ENCODE results near the gene MTHFR. TPM values are rescaled to one million over a fixed set of nuclear protein-coding genes. Genes with fewer than 3 reads are reported as not detected.

MTHFR gene
- total RNA-seq, 1 experiment from 2014 or later, result 27.8 TPM

DNA sequence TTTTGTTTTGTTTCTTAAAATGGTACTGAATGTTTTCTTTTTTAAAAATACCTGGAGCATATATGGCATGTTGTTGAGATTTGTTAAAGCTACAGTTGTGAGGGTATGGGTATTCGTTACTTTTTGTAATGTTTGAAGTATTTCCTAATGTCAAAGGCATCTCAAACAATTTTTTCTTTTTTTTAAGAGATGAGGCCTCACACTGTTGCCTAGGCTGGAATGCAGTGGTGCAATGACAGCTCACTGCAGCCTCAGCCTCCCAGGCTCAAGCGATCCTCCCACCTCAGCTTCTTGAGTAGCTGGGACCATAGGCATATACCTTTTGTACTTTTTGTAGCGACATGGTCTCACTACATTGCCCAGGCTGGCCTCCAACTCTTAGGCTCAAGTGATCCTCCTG lies 16.3 kb upstream of the MTHFR start:
- peaks cover 2% of the 10 kb centered on the region; the same call in 1 of the 2 replicates for H3K36me3 ChIP-seq (ENCODE audit: control insufficient read depth, insufficient read depth, low read length)
- intact Hi-C loops (cut with micrococcal nuclease; ENCODE audit: unreplicated experiment), result no loop called here
- Mint-ChIP-seq H3K4me1 (ENCODE audit: low read depth, unreplicated experiment) (peaks cover 6% of the 10 kb centered on the region), H3K27me3 (ENCODE audit: insufficient read depth, unreplicated experiment) (no peaks in the 10 kb centered on the region), H3K4me3 (ENCODE audit: unreplicated experiment) (no peak overlapping the region), H3K27ac (ENCODE audit: unreplicated experiment) (no peak overlapping the region), H3K36me3 (ENCODE audit: insufficient read depth, unreplicated experiment) (peaks cover 54% of the 10 kb centered on the region), H3K9me3 (ENCODE audit: unreplicated experiment) (no peaks in the 10 kb centered on the region)
- H3K27me3 ChIP-seq (replicated peaks; ENCODE audit: control insufficient read depth, insufficient read depth, low read length), result no peaks in the 10 kb centered on the region
- POLR2A ChIA-PET, result no interaction called here
- no peak overlapping the region for H3K4me3 ChIP-seq (ENCODE audit: low read depth, low read length)
- BruUV-seq (replicated peaks), result no TSS peak
- CTCF ChIA-PET, result interaction anchor here (0.6 kb wide), 1 partner anchor 723 kb away, joined by 3 read pairs; the partner anchor contains the start of gene EXOSC10
- H3K4me1 ChIP-seq, result peaks cover 6% of the 10 kb centered on the region; the same call in 1 of the 2 replicates
- TF ChIP-seq, protein P1, sequence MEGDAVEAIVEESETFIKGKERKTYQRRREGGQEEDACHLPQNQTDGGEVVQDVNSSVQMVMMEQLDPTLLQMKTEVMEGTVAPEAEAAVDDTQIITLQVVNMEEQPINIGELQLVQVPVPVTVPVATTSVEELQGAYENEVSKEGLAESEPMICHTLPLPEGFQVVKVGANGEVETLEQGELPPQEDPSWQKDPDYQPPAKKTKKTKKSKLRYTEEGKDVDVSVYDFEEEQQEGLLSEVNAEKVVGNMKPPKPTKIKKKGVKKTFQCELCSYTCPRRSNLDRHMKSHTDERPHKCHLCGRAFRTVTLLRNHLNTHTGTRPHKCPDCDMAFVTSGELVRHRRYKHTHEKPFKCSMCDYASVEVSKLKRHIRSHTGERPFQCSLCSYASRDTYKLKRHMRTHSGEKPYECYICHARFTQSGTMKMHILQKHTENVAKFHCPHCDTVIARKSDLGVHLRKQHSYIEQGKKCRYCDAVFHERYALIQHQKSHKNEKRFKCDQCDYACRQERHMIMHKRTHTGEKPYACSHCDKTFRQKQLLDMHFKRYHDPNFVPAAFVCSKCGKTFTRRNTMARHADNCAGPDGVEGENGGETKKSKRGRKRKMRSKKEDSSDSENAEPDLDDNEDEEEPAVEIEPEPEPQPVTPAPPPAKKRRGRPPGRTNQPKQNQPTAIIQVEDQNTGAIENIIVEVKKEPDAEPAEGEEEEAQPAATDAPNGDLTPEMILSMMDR (IDR thresholded peaks at IDR 0.05; ENCODE audit: insufficient read depth in 1 of 2, low read depth in 1 of 2, low read length in 1 of 2, severe bottlenecking in 1 of 2, unreplicated experiment in 1 of 2), result no peak
- no peaks in the 10 kb centered on the region for H3K9me3 ChIP-seq
- no peak for DNase-seq

DNA sequence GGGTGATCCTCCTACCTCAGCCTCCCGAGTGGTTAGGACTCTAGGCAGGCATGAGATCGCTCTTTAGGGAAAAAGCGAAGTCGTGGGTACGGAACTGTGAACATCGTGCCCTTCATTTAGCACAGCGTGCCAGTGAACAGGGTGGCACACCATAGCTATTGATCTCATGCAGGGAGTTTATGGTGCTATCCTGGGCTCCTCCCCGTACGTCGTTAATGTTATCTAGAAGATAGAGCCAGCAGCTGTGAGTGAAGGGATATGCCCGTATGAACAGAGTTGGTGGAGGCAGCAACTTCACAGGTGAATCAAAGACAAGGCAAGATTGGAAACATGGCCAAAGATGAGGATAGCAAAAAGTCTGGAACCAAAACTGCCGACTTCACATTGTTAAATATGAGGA lies 11.4 kb upstream of the MTHFR start:
- DNase-seq, result no peak
- Histone ChIP-seq H3K27me3 (replicated peaks; ENCODE audit: control insufficient read depth, insufficient read depth, low read length) (no peaks in the 10 kb centered on the region), H3K9me3 (no peaks in the 10 kb centered on the region), H3K4me3 (ENCODE audit: low read depth, low read length) (no peak overlapping the region), H3K36me3 (ENCODE audit: control insufficient read depth, insufficient read depth, low read length) (no peaks in the 10 kb centered on the region; the same call in 1 of the 2 replicates), H3K4me1 (peaks cover 6% of the 10 kb centered on the region; the same call in 1 of the 2 replicates)
- Mint-ChIP-seq H3K9me3 (ENCODE audit: unreplicated experiment) (no peaks in the 10 kb centered on the region), H3K4me3 (ENCODE audit: unreplicated experiment) (no peak overlapping the region), H3K4me1 (ENCODE audit: low read depth, unreplicated experiment) (peaks cover 6% of the 10 kb centered on the region), H3K36me3 (ENCODE audit: insufficient read depth, unreplicated experiment) (peaks cover 48% of the 10 kb centered on the region), H3K27ac (ENCODE audit: unreplicated experiment) (no peak overlapping the region), H3K27me3 (ENCODE audit: insufficient read depth, unreplicated experiment) (no peaks in the 10 kb centered on the region)
- ChIA-PET POLR2A (no interaction called here), CTCF (no interaction called here)
- TF ChIP-seq, protein P1 (IDR thresholded peaks at IDR 0.05; ENCODE audit: insufficient read depth in 1 of 2, low read depth in 1 of 2, low read length in 1 of 2, severe bottlenecking in 1 of 2, unreplicated experiment in 1 of 2), result no peak
- no TSS peak for BruUV-seq (replicated peaks)
- intact Hi-C loops (cut with micrococcal nuclease; ENCODE audit: unreplicated experiment), result no loop called here

DNA sequence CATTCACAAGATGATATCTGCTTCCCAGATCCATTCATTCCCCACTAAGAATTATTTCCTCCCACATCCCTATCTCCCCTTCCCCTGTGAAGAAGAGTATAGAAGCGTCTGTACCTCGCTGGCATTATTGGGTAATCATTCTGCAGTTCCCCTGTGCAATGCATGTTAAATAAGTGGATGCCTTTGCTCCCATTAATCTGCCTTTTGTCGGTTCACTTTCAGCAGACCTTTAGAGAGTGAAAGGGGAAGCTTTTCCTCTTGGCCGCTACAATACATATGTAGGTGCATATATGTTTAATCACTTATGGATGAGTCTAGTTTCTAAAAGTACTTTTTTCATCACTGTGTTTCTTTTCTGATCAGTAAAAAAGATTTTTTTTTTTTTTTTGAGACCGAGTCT lies 7.3 kb upstream of the MTHFR start:
- Histone ChIP-seq H3K4me3 (ENCODE audit: low read depth, low read length) (no peak overlapping the region), H3K9me3 (no peaks in the 10 kb centered on the region), H3K27me3 (replicated peaks; ENCODE audit: control insufficient read depth, insufficient read depth, low read length) (no peaks in the 10 kb centered on the region), H3K4me1 (no peaks in the 10 kb centered on the region; the same call in 1 of the 2 replicates), H3K36me3 (ENCODE audit: control insufficient read depth, insufficient read depth, low read length) (peaks cover 2% of the 10 kb centered on the region; the same call in 1 of the 2 replicates)
- H3K9me3 Mint-ChIP-seq (ENCODE audit: unreplicated experiment), result no peaks in the 10 kb centered on the region
- no TSS peak for BruUV-seq (replicated peaks)
- H3K4me3 Mint-ChIP-seq (ENCODE audit: unreplicated experiment), result no peak overlapping the region
- ChIA-PET POLR2A (no interaction called here), CTCF (no interaction called here)
- no peaks in the 10 kb centered on the region for H3K4me1 Mint-ChIP-seq (ENCODE audit: low read depth, unreplicated experiment)
- peaks cover 41% of the 10 kb centered on the region for H3K36me3 Mint-ChIP-seq (ENCODE audit: insufficient read depth, unreplicated experiment)
- intact Hi-C loops (cut with micrococcal nuclease; ENCODE audit: unreplicated experiment), result no loop called here
- TF ChIP-seq, protein P1 (IDR thresholded peaks at IDR 0.05; ENCODE audit: insufficient read depth in 1 of 2, low read depth in 1 of 2, low read length in 1 of 2, severe bottlenecking in 1 of 2, unreplicated experiment in 1 of 2), result no peak
- no peak overlapping the region for H3K27ac Mint-ChIP-seq (ENCODE audit: unreplicated experiment)
- DNase-seq, result no peak
- H3K27me3 Mint-ChIP-seq (ENCODE audit: insufficient read depth, unreplicated experiment), result no peaks in the 10 kb centered on the region

Measured in Caco-2 (cell line).